Smooth muscle cell (in vitro differentiated cells): ENCODE results near the gene COL18A1. TPM values are rescaled to one million over a fixed set of nuclear protein-coding genes. Genes with fewer than 3 reads are reported as not detected.

ENCODE experiments used
- DNase-seq: peaks from one replicate; lab custom pipeline; 2025; ENCODE audit not compliant: unreplicated experiment; lab: John Stamatoyannopoulos, UW
- H2AFZ ChIP-seq: fragments of 200-600 bp; sonication (generic); 2 replicates; pipeline ENCODE4 v1.6.0; 2016; ENCODE audit warnings: antibody characterized with exemption, low read depth, mild to moderate bottlenecking
- H3F3A ChIP-seq: fragments of 200-600 bp; sonication (generic); 2 replicates; pipeline ENCODE4 v1.6.0; 2017; ENCODE audit warnings: antibody characterized with exemption, low read depth
- H3K27ac ChIP-seq: fragments of 200-600 bp; sonication (generic); 2 replicates; pipeline ENCODE4 v1.5.1; 2016; ENCODE audit warnings: low read depth, mild to moderate bottlenecking
- H3K27me3 ChIP-seq: fragments of 200-600 bp; sonication (generic); 2 replicates; pipeline ENCODE4 v1.6.1; 2016; ENCODE audit warnings: low read depth, mild to moderate bottlenecking
- H3K36me3 ChIP-seq: fragments of 200-600 bp; sonication (generic); 2 replicates; pipeline ENCODE4 v1.5.1; 2016; ENCODE audit warnings: low read depth
- H3K4me1 ChIP-seq: fragments of 200-600 bp; sonication (generic); 2 replicates; pipeline ENCODE4 v1.5.1; 2016; ENCODE audit warnings: low read depth
- H3K4me2 ChIP-seq: fragments of 200-600 bp; sonication (generic); 2 replicates; pipeline ENCODE4 v1.6.0; 2016; ENCODE audit warnings: mild to moderate bottlenecking
- H3K4me3 ChIP-seq: fragments of 200-600 bp; sonication (generic); 2 replicates; pipeline ENCODE4 v1.5.1; 2016; ENCODE audit warnings: mild to moderate bottlenecking
- H3K79me2 ChIP-seq: fragments of 200-600 bp; sonication (generic); 2 replicates; pipeline ENCODE4 v1.6.0; 2016; ENCODE audit warnings: low read depth, mild to moderate bottlenecking
- H3K9ac ChIP-seq: fragments of 200-600 bp; sonication (generic); 2 replicates; pipeline ENCODE4 v1.6.0; 2016; ENCODE audit warnings: low read depth
- H3K9me3 ChIP-seq: fragments of 200-600 bp; sonication (generic); replicated peaks from 2 replicates; pipeline ENCODE4 v1.5.1; 2016; ENCODE audit warnings: low read depth
- H4K20me1 ChIP-seq: fragments of 200-600 bp; sonication (generic); 2 replicates; pipeline ENCODE4 v1.6.0; 2016; ENCODE audit warnings: low read depth
- CTCF ChIP-seq: fragments of 200-600 bp; sonication (generic); IDR thresholded peaks from 2 replicates; pipeline ENCODE4 v1.5.1; 2017; ENCODE audit warnings: borderline replicate concordance, mild to moderate bottlenecking, antibody characterized with exemption; ENCODE audit not compliant: insufficient read depth, poor library complexity, severe bottlenecking
- WGBS: methylation state at CpG from one replicate; pipeline ENCODE4 v1.1.7; 2016; ENCODE audit warnings: low lambda C conversion rate; 5-methylcytosine and 5-hydroxymethylcytosine counted together
- polyA plus RNA-seq: library from polyadenylated mRNA; unstranded; fragments of >200 nt; fragmentation: Nextera tagmentation; extraction: Ambion mirVana; gene quantifications from 2 replicates; pipeline ENCODE4 v1.2.1, GENCODE V29; 2016
- total RNA-seq: library from RNA; depleted of rRNA; stranded (reverse); fragments of >200 nt; gene quantifications from 2 replicates; pipeline ENCODE4 v1.2.3, GENCODE V29; 2014

COL18A1 gene
- total and polyA plus RNA-seq, 2 experiments from 2014 or later, result 192 to 485 TPM

GRCh38 chr21:45390831-45391742 lies 13.9 kb upstream of the COL18A1 start:
- 95% methylated on average over 23 of the region's 32 CpGs for WGBS

GRCh38 chr21:45391743-45392572 lies 13.0 kb upstream of the COL18A1 start:
- Histone ChIP-seq H3K79me2 (no peaks in the 10 kb centered on the region), H3K36me3 (no peaks in the 10 kb centered on the region), H2AFZ (no peak overlapping the region), H3K27ac (no peak overlapping the region), H3K9me3 (no peaks in the 10 kb centered on the region), H3F3A (peaks cover 6% of the 10 kb centered on the region), H3K4me1 (no peaks in the 10 kb centered on the region), H3K4me2 (no peak overlapping the region), H3K4me3 (no peak overlapping the region), H3K9ac (no peak overlapping the region), H3K27me3 (no peaks in the 10 kb centered on the region), H4K20me1 (no peaks in the 10 kb centered on the region)
- WGBS, result 93% methylated on average over 24 of the region's 24 CpGs
- DNase-seq, result no peak
- TF ChIP-seq CTCF, result no peak

More at GRCh38 chr21:45390831-45391742, 13.9 kb upstream of the COL18A1 start:
- no peaks in the 10 kb centered on the region for H3K4me1 ChIP-seq
- H2AFZ ChIP-seq, result no peak overlapping the region
- H3K27me3 ChIP-seq, result no peaks in the 10 kb centered on the region
- DNase-seq, result no peak
- H3K9me3 ChIP-seq, result no peaks in the 10 kb centered on the region
- H3K9ac ChIP-seq, result no peak overlapping the region
- H4K20me1 ChIP-seq, result no peaks in the 10 kb centered on the region
- no peak overlapping the region for H3K4me3 ChIP-seq
- no peak overlapping the region for H3K27ac ChIP-seq
- H3K36me3 ChIP-seq, result no peaks in the 10 kb centered on the region
- H3K79me2 ChIP-seq, result no peaks in the 10 kb centered on the region
- no peak overlapping the region for H3K4me2 ChIP-seq
- no peak for TF ChIP-seq CTCF
- H3F3A ChIP-seq, result peaks cover 10% of the 10 kb centered on the region

- H3K36me3 ChIP-seq, result no peaks in the 10 kb centered on the region
- no peak for DNase-seq
- H3K27me3 ChIP-seq, result no peaks in the 10 kb centered on the region
- H3K9me3 ChIP-seq, result no peaks in the 10 kb centered on the region
- H3F3A ChIP-seq, result no peaks in the 10 kb centered on the region
- no peak overlapping the region for H3K4me3 ChIP-seq
- no peak for TF ChIP-seq CTCF
- no peak overlapping the region for H3K4me2 ChIP-seq
- no peaks in the 10 kb centered on the region for H3K4me1 ChIP-seq
- WGBS, result 95% methylated on average over 11 of the region's 14 CpGs
- no peak overlapping the region for H2AFZ ChIP-seq
- H3K9ac ChIP-seq, result no peak overlapping the region
- no peaks in the 10 kb centered on the region for H4K20me1 ChIP-seq
- no peaks in the 10 kb centered on the region for H3K79me2 ChIP-seq
- H3K27ac ChIP-seq, result no peak overlapping the region
Observed at GRCh38 chr21:45392573-45392971, 12.4 kb upstream of the COL18A1 start.
